Activated B cell treated with CpG ODN at 0.5 μM for 24 hours (primary cell): Measurements from ENCODE around the gene ZBTB46. TPM values are rescaled to one million over a fixed set of nuclear protein-coding genes. Genes with fewer than 3 reads are reported as not detected.

Experiments
- ATAC-seq: fragments of 200-7000 bp; cut with Tn5 transposase; one replicate; pipeline ENCODE4 v1.10.0; 2021; ENCODE audit warnings: low read depth, mild to moderate bottlenecking, moderate library complexity
- CTCF ChIA-PET: fragments of 350-600 bp; sonication (Branson Sonifier 250); formaldehyde crosslinking; loops from one replicate; lab custom pipeline; 2021; ENCODE audit warnings: antibody characterized with exemption; lab: Charles Lee
- POLR2A ChIA-PET: fragments of 350-600 bp; sonication (Branson Sonifier 250); formaldehyde crosslinking; loops from one replicate; lab custom pipeline; 2021; ENCODE audit warnings: antibody characterized with exemption; lab: Charles Lee
- DNase-seq: peaks from one replicate; pipeline ENCODE4 v3.0.0; 2022
- H3K27ac Mint-ChIP-seq: one replicate; pipeline ENCODE4 v1.8.0; 2020; ENCODE audit warnings: mixed read lengths
- H3K27me3 Mint-ChIP-seq: one replicate; pipeline ENCODE4 v1.8.0; 2021; ENCODE audit warnings: mixed read lengths
- H3K36me3 Mint-ChIP-seq: one replicate; pipeline ENCODE4 v1.8.0; 2021; ENCODE audit warnings: low read depth, mixed read lengths
- H3K4me1 Mint-ChIP-seq: one replicate; pipeline ENCODE4 v1.8.0; 2021; ENCODE audit warnings: mixed read lengths
- H3K4me3 Mint-ChIP-seq: one replicate; pipeline ENCODE4 v1.8.0; 2020; ENCODE audit warnings: mild to moderate bottlenecking, mixed read lengths
- H3K9me3 Mint-ChIP-seq: one replicate; pipeline ENCODE4 v1.8.0; 2020; ENCODE audit warnings: mixed read lengths
- CTCF ChIP-seq: fragments of 200-600 bp; IDR thresholded peaks from one replicate; pipeline ENCODE4 v1.8.0; 2022; ENCODE audit warnings: antibody characterized with exemption, mild to moderate bottlenecking
- intact Hi-C: fragments of 100-400 bp; cut with micrococcal nuclease; formaldehyde crosslinking; loops from one replicate; pipeline ENCODE4 v1.15.1; 2024
- total RNA-seq: library from RNA; stranded (reverse); gene quantifications from 2 replicates; pipeline ENCODE4 v1.2.3, GENCODE V29; 2022

The ZBTB46 gene
- total RNA-seq, 1 donor from 2014 or later = 0.49 TPM

- Mint-ChIP-seq H3K4me3 (no peak overlapping the region), H3K27me3 (peaks cover 2% of the 10 kb centered on the region), H3K4me1 (no peaks in the 10 kb centered on the region), H3K9me3 (no peaks in the 10 kb centered on the region), H3K36me3 (no peaks in the 10 kb centered on the region), H3K27ac (no peak overlapping the region)
- no peak for TF ChIP-seq CTCF
- intact Hi-C loops = no loop called here
- ATAC-seq (no peak), DNase-seq (no peak)
- POLR2A ChIA-PET = no interaction called here
- CTCF ChIA-PET = interaction anchor here (0.8 kb wide), 1 partner anchor 11 kb away, joined by 3 read pairs; no protein-coding TSS in a partner anchor
Observed at GRCh38 chr20:63775096-63775978, 55.7 kb downstream of the ZBTB46 start.

GRCh38 chr20:63774306-63774705, 56.8 kb downstream of the ZBTB46 start:
- Mint-ChIP-seq H3K9me3 (no peaks in the 10 kb centered on the region), H3K27ac (no peak overlapping the region), H3K4me3 (no peak overlapping the region), H3K4me1 (no peaks in the 10 kb centered on the region), H3K36me3 (no peaks in the 10 kb centered on the region), H3K27me3 (peaks cover 2% of the 10 kb centered on the region)
- POLR2A ChIA-PET = no interaction called here
- CTCF ChIA-PET = no interaction called here
- intact Hi-C loops = no loop called here
- no peak for TF ChIP-seq CTCF
- no peak for ATAC-seq
- DNase-seq = no peak

- H3K9me3 Mint-ChIP-seq = no peaks in the 10 kb centered on the region
- H3K36me3 Mint-ChIP-seq = no peaks in the 10 kb centered on the region
- DNase-seq = no peak
- intact Hi-C loops = no loop called here
- ATAC-seq = no peak
- no peak overlapping the region for H3K27ac Mint-ChIP-seq
- H3K4me1 Mint-ChIP-seq = no peaks in the 10 kb centered on the region
- H3K27me3 Mint-ChIP-seq = peaks cover 2% of the 10 kb centered on the region
- TF ChIP-seq CTCF = no peak
- H3K4me3 Mint-ChIP-seq = no peak overlapping the region
- POLR2A ChIA-PET = interaction anchor here (0.6 kb wide), 1 partner anchor 75 kb away, joined by 3 read pairs; no protein-coding TSS in a partner anchor
- CTCF ChIA-PET = no interaction called here
Observed at GRCh38 chr20:63773571-63774241, 57.4 kb downstream of the ZBTB46 start.

GRCh38 chr20:63772781-63773518, 58.1 kb downstream of the ZBTB46 start:
- peaks cover 2% of the 10 kb centered on the region for H3K27me3 Mint-ChIP-seq
- ChIA-PET POLR2A (no interaction called here), CTCF (no interaction called here)
- no peak for ATAC-seq
- intact Hi-C loops = no loop called here
- H3K36me3 Mint-ChIP-seq = no peaks in the 10 kb centered on the region
- H3K27ac Mint-ChIP-seq = no peak overlapping the region
- DNase-seq = no peak
- H3K4me3 Mint-ChIP-seq = no peak overlapping the region
- no peaks in the 10 kb centered on the region for H3K4me1 Mint-ChIP-seq
- H3K9me3 Mint-ChIP-seq = no peaks in the 10 kb centered on the region
- no peak for TF ChIP-seq CTCF
